ENCODE data around the gene SORBS1.
A peak's percentile ranks its signal among the peaks of the same experiment; 100 is the strongest.

Gene SORBS1

DNA sequence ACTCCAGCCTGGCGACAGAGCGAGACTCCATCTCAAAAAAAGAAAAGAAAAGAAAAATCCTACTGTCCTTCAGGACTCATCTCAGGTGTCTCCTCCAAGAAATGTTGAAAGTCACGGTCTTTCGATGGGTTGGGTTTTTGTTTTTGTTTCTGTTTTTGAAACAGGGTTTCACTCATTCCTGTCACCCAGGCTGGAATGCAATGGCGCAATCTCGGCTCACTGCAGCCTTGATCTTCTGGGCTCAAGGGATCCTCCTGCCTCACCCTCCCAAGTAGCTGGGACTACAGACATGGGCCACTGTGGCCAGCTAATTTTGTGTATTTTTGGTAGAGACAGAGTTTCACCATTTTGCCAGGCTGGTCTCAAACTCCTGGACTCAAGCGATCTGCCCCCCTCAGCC is 3.1 kb upstream of the SORBS1 start:
- no peak for DNase-seq

GRCh38 chr10:95562341-95562965 is 1.3 kb upstream of the SORBS1 start:
- DNase-seq = no peak

- DNase-seq = no peak
These were observed 650 bp upstream of the SORBS1 start for GRCh38 chr10:95561864-95562177.

GRCh38 chr10:95560278-95561176 is 644 bp downstream of the SORBS1 start:
- DNase-seq = peak; percentile 3

DNA sequence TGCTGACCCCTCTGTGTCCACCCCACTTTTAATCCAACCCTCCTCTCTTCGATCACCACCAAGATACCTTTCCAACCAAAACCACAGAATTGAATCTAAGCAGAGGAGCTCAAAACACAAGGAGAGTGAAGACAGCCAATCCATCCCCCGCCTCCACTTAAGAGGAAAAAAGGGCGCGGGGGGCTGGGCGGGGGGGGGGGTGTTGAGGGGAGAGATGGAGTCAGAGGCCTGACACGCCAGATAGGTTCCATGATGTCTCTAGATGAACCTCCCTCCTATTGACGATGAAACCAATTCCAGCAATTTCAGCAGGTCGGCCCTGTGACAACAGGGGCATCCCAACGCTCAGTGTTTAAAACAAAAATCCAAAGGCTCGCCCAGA is 1.3 kb downstream of the SORBS1 start:
- no peak for DNase-seq

DNA sequence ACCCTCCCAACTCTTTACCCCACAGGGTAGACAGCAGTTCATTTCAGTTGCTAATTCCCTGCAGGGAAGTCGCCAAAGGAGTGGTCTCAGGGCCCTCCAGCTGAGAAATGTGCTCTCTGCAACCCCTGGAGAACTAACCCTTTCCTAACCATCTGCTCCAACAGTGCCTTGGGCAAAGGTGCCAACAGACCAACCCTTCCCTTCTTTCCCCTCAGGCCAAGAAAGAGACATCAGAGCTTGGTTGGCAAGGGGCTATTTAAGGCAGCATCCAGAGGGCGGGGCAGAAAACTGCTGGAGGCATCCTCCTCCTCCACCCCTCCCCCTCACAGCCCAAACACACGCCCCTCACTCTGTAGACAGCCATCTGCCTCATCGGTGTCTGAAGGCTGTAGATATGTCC is 1.7 kb downstream of the SORBS1 start:
- DNase-seq = no peak

- no peak for DNase-seq
These were observed 2.4 kb downstream of the SORBS1 start for GRCh38 chr10:95558593-95559320.

DNA sequence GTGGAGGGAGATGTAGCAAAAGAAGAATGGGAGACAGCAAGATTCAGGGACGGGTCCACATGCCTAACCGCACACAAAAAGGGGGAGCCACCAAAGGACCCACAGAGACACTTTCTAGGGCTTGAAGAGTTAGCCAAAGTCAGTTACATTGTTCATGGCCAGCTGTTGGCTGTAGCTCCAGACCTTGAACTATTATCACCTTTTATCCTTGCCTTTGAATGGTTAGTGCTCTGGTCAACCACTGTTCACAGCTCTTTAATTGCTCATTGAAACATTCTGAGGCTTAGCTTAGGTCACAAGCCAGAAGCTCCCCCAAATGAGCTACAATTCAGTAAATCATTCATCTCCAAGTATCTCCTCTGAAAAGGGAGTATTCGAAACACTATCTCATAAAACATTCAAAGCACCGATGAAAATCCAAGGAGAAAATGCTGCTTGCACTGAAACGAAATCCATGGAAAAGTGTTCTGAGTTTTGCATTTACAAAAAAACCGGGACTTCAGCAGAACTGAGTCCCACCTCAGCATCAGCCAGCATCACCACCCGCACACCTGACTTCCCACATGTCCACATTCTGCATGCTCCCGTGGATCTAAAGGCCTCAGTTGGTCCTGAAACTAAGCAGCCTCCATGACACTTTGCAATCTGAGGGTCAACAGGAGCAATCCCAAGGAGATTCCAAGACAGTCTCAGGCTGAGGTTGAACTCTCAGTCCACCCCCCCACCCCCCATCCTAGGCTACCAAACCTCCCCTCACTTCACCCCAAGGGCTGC is 4.0 kb downstream of the SORBS1 start:
- no peak for DNase-seq

GRCh38 chr10:95553674-95554073 is 7.5 kb downstream of the SORBS1 start:
- DNase-seq = no peak

- no peak for DNase-seq
These were observed 8.4 kb downstream of the SORBS1 start for GRCh38 chr10:95552679-95553342.

DNA sequence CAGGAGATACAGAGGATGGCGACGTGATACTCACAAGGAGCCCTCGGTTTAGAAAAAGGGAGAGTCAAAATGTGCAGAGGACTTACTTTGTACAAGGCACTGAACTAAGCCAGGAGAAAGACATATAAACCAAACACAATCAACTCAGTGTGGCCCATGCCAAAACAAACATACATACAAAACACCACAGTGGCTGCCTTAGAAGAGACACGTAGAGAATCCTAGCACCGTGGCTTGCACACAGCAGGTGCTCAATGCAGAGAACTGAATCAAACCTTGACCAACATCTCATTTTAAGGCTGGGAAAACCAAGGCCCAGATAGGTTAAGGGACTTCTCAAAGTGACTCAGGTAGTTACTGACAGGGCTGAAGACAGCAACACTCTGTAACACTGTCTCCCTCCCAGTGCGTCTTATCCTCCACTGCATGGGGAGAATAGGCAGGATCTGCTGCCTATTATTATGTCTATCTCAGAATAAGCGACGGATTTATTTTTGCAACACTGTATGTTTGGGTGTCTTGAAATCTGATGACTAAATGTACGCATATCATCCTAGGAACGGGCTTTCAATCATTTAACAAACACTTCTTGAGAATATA is 11.0 kb downstream of the SORBS1 start:
- DNase-seq = no peak

GRCh38 chr10:95547791-95548435 is 13.3 kb downstream of the SORBS1 start:
- no peak for DNase-seq

DNA sequence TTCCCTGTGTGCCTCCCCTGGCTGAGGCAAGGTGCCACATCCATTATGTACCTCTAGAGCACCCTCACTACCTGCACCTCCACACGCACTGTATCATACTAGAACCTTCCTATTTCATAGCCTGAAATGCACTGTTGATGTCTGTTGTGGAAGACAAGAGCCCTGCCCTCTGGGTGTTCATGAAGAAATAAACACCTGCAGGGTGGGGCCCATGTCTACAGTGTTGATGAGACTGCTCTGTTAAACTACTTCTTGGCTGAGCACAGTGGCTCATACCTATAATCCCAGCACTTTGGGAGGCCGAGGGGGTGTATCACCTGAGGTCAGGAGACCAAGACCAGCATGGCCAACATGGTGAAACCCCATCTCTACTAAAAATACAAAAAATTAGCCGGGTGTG is 14.0 kb downstream of the SORBS1 start:
- no peak for DNase-seq

GRCh38 chr10:95545981-95546380 is 15.2 kb downstream of the SORBS1 start:
- DNase-seq = no peak

DNA sequence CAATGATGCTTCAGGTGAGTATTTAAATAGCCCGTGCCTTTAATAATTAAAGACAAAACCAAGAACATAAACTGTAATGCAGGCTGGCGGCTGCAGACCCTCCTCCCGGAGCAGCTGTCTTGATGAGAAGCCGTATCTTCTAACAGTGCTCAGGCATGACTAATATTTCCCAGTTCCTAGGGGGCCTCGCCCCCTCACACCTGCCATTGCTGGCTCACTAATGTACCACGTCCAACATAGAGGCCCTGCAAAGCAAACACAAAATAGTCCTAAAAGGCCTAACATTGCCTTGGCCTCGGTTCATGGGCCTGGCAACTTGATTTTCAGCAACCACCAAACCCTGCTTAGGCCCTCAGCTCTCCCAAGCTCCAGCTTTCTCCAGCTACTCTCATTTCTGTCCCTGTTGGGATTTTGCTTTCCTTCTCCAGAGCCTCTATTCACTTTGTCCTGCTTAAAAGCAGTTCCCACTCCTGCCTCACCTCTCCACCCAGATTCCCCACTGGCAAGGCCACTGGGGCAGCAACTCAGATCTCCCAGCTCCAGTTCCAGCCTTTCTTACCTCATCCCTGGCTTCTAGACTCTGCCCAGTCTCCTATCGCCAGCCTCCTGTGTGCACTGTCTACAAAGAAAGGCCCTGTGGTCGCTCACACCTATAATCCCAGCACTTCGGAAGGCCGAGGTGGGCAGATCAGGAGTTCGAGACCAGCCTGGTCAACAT is 16.2 kb downstream of the SORBS1 start:
- DNase-seq = no peak

- no peak for DNase-seq
These were observed 17.7 kb downstream of the SORBS1 start for GRCh38 chr10:95543459-95543858.

GRCh38 chr10:95542761-95543160 is 18.4 kb downstream of the SORBS1 start:
- DNase-seq = no peak

GRCh38 chr10:95542330-95542729 is 18.8 kb downstream of the SORBS1 start:
- DNase-seq = no peak

- no peak for DNase-seq
These were observed 20.6 kb downstream of the SORBS1 start for GRCh38 chr10:95540514-95541052.

- no peak for DNase-seq
These were observed 21.4 kb downstream of the SORBS1 start for GRCh38 chr10:95539560-95540284.
